Measurements from ENCODE around the gene RPGRIP1. TPM values are rescaled to one million over a fixed set of nuclear protein-coding genes. Genes with fewer than 3 reads are reported as not detected.
A peak's percentile ranks its signal among the peaks of the same experiment; 100 is the strongest.
"Not testable (repeated sequence)": the region's sequence is repeated elsewhere in the genome, so short reads cannot be mapped to it uniquely, and the experiment has no call there.

Gene RPGRIP1
- total RNA-seq, 2 donors from 2014 or later: 0.26 to 0.38 TPM

DNA sequence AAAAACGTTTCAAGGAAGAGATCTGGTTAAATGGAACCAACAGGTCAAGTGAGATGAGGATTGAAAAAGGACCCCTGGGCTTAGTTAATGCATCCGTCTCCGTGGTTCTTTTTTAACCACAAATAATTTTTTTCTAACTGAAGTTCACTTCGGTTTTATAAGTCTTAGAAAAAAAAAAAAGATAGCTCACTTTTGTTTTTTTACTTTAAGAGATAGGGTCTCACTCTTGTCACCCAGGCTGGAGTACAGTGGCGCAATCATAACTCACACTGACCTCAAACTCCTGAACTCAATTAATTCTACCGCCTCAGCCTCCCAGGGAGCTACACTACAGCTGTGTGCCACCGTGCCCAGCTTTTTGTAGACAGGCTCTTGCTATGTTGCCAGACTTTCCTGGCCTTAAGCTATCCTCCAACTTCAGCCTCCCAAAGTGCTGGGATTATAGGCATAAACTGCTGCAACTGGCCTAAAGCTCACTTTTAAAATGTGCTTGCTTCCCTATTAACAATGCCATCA, 22.4 kb upstream of the RPGRIP1 start:
- no peak for DNase-seq
- intact Hi-C loops (cut with DNase I): no loop called here
- peak; percentile 15 to 35 for ATAC-seq

DNA sequence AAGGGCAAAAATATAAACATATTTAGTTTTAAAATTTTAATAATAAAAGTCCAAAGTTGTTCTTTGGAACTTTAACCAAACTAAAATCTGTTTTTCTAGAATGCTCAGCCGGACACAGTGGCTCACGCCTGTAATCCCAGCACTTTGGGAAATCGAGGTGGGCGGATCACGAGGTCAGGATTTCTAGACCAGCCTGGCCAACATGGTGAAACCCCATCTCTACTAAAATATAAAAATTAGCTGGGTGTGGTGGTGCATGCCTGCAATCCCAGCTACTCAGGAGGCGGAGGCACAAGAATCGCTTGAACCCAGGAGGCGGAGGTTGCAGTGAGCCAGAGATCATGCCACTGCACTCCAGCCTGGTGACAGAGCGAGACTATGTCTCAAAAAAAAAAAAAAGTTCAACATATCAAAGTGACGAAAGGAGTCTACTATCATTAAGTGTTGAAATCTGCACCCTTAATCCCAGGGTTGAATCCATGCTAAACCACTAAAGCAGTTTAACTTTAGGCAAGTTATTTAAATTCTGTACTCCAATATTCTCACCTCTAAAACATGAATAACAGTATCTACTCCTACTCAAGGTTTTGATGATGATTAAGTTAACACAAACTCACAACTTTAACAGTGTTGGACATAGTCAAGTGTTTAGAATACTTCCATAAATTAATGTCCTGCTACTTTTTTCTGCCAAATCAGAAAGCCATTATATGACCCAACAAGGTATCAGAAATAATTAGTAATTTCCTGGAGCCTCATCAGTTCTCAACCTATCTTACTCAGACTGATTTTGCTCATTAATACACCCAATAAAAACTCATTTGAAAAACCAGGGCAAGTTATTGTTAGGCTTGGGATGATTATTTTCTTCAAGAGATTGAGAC, 21.6 kb upstream of the RPGRIP1 start:
- ATAC-seq: no peak
- DNase-seq: no peak
- intact Hi-C loops (cut with DNase I): no loop called here

DNA sequence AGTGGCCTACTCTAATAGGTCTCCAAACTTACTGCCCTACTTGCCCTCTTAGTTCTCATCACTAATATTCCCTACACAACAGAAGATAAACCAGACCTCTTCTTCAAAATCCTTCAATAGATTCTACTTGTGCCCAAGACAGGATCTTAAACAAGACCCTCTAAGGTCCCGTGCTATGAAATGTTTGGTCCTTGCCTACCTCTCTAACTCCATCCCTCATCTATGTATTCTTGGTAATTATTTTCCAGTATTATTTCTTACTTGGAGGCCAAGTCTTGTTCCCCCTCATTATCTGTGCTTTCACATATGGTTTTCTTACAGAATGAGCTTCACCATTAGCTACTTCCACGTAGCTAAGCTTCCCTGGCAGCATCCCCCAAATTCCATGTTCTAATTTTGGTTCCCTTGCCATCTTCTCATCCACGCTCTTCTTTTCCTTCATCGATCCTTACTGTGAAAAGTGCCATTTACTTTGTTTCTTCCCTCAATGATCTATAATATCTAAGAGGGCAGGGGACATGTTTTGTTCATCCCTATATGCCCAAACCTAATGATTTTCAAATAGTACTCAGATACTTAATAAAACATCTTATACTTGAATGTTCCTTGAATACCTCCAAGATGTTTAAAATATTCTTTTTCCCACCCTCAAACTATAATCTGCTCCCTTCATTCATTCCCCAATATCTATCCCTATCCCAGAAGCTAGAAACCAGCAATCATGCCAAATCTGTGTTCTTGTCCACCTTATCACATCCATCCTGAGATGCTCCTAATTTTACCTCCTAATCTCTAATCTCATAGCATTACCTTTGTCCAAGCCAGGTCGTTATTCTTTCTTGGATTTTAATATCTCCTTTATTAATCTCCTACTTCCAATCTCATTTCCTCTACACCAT, 20.7 kb upstream of the RPGRIP1 start:
- ATAC-seq (no peak), DNase-seq (no peak)
- intact Hi-C loops (cut with DNase I): no loop called here

DNA sequence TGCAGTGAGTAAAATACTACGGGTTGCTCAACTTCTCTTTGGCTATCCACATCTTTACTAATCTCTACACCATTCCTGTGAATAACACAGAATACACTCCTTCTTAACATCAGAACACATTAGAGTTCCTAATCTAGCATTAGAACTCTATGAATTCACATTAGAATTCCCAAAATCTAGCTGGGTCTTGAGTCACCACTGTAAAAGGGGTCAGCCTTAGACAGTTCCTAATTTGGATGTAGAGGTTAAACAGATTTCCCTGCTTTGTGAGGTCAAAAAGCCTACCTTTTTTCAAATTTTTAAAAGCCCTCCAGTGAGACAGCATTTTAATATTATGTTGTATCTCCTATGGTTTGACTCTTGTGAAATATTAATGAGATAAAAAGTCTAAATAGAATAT, 18.1 kb upstream of the RPGRIP1 start:
- no peak for ATAC-seq
- intact Hi-C loops (cut with DNase I): no loop called here

DNA sequence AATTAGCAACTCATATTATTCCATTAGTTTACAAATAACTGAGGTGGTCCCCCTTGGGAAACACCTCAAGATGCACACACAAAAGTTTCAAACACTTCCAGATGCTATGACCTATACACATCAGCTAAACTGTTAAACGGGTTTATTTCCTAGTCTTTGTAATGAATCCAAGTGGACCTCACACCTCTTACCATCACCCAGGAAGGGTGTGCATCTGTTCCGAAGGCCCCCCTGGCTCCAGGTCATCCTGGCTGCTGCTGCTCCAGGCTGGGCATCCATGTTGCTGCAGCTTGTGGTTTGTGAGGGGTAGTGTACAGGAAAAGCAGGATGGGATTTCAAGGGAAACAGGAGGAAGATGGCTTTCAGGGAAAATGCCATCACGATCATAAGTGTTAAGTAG, 17.5 kb upstream of the RPGRIP1 start:
- intact Hi-C loops (cut with DNase I): no loop called here
- DNase-seq (no peak), ATAC-seq (no peak)

More for the DNA sequence above, 18.1 kb upstream of the RPGRIP1 start:
- no peak for DNase-seq

DNA sequence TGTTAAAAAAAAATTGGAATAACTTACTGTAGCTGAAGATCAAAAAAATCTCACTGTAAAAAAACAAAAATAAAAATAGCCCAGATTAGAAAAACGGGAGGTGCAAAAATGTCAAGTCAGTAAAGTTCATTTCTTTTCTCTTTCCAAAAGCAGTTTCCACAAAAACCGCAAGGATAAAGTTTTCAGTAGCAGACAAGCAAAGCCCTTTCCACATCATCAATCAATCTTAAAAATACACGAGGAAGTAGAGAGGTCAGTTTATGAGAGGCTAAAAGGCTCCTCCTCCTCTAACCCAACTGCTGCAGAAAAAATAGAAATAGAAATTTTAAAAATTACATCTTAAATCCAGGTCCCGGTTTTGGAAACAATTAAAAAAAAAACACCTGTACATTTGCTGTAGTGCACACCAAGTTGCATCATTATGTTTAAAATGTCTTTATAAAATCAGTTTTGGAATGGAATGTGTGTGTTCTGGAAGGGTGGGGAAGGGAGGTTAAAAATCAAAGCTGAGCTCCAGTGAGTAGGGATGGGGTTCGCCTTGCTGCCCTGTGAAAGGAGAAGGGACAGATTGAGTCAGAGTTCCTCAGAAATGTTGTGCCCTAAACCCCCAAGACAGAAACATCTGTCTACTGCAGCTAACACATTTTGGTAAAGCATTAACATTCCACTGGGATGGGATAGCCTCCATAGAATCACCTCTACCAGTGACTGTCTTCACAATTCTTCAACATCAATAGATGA, 16.4 kb upstream of the RPGRIP1 start:
- intact Hi-C loops (cut with DNase I): no loop called here
- DNase-seq: no peak
- ATAC-seq: peak in 1 of 2 donors; percentile 7

DNA sequence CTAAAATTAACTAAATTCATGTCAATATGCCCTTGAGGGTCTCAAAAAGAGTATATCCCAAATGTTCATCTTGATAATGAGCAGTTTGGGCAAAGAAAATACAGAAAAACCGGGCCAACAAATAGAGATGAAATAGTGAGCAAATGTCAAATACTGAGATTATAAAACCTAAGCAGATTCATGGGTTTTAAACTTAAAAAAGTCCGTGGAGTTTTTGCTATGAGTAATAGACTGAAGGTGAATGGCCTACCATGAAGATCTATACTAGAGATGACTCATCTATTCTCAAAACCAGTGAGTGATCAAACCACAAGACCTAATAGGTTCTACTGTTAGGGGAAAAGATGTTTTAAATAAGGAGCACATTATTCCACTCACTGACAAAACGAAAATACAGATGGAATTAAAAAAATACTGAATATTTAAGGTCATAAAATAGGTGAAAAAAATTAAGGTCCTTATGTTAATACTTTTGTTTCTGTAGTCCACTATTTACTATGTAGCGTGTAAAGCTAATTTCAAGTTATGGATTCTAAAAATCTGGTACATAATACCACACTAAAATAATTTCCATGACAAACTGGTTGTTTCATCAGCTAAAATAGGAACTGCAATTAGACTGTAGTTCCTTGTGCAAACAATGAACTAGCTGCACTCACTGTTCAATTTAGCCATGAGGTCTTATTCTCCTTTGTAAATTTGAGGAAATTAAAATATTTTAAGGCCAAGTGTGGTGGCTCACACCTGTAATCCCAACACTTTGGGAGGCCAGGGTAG, 15.7 kb upstream of the RPGRIP1 start:
- ATAC-seq: peak in 1 of 2 donors; percentile 40
- intact Hi-C loops (cut with DNase I): no loop called here

DNA sequence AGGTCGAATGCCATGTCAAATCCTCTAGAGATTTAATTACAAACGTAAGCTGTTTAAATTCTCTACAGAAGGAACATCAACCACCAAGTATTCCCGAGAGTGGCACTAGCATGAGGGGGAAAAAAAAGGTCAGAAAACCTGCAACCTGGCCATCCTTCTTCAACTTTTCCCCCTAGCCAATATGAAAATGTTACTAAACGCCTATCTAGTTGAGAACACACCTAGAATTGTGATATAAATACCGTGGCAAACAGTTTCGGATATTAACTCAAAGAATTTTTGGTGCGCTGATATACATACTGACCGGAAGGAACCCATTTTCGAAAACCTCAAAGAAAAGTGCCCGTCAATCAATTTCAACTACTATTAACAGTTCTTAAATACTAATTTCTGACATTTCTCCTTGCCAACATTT, 12.4 kb upstream of the RPGRIP1 start:
- ATAC-seq: no peak
- intact Hi-C loops (cut with DNase I): loop anchor here in 1 of 2 donors (5.0 kb wide), 1 partner anchor 35 kb away; no protein-coding TSS in a partner anchor

More for the DNA sequence above, 15.7 kb upstream of the RPGRIP1 start:
- no peak for DNase-seq

DNA sequence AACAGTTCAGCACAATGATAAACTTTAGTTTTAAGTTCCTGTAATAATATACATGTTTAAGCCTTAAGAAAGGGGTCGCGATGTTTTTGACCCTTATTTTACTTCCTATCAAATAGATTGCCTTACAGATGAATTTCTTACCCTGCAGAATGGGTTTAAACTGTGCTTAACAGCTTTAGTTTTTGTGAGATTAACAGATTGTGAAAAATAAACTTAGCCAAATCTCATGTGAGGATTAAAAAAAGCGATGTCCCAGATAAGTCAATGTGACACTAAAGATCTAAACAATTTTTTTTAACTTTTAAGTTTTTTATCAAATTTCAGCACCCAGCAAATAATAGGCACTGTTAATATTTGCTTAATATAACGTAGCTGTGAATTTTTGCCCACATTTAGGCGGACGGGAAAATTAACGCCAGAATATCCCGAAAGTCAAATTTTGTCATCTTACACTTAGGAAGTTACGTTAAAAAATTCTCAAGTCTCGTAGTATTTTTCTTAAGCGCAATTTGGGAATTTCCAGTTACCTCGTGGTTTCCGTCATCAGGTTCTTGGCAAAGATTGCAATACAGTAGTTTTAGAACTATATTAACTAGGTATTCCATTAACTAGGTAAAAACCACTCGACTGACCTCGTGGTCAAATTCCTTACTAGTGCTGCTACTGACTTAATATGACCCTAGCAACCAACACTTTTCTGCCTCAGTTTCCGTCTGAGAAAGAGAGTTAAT, 11.8 kb upstream of the RPGRIP1 start:
- no peak for ATAC-seq
- no peak for DNase-seq
- intact Hi-C loops (cut with DNase I): loop anchor here in 1 of 2 donors (5.0 kb wide), 1 partner anchor 36 kb away; no protein-coding TSS in a partner anchor

More for the DNA sequence above, 12.4 kb upstream of the RPGRIP1 start:
- no peak for DNase-seq

DNA sequence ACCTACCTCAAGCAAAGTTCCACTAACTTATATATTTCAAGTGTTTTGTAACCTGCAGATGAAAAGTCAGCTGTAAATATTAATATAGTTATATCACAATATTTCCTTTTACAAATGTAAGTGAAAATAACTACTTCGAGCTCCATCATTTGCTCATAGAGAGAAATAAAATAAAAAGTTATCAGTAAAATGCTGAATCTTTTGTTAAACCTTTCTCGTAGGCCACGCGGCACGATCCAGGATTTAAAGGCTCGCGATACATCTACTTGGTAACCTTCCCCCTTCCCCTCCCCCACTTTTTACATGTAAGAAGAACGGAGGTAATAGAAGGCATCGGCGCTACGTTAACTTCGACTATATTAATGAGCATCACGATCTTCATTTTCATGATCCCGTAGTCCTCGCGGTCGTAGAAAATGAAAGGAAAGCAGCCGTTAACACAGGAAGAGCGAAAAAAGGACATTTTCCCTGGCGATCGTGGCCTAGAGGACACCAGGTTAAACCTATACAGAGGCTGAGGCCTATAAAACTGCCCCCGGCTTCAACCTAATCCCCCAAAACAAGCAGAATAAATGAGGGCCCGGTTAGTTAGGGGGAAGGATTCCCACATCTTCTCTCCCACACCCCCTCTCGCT, 11.1 kb upstream of the RPGRIP1 start:
- peak in 1 of 2 donors; percentile 8 for ATAC-seq
- intact Hi-C loops (cut with DNase I): loop anchor here in 1 of 2 donors (5.0 kb wide), 1 partner anchor 36 kb away; no protein-coding TSS in a partner anchor

DNA sequence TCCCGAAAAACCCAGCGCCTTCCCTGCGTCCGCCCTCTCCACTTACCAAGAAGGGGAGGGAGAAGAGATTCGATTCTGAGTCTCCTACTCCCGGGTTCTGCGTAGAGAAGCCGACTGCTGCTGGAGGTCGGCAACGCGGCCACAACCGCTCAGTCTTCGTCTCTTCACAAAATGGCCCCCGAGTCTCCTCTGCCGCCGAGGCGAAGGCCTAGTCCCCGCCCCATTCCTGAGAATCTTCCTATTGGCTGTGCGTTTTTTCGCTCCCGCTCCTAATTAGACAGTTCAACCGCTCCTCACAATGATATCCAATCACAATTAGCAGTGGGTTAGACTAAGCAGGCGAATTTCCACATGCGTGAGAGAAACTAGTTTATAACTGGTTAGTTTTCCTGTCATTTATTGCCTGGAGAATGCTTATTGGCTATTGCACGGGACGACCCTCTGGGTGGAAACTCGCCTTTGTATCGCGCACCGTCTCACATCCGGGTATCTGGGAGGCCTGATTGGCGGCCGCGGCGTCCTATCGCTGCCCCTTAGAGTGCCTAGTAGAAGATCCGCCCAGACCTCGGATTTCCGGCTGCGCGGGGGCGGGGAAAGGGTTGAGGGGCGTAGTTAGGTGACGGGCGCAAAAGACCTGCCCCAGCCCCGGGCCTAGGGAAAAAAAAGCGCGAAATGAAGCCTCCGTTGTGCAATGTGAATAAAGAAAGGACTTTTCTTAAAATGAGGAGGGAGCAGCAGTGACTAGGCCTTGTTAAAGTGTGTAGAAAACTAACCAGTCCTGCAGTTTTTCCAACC, 10.4 kb upstream of the RPGRIP1 start, which contains the start of gene HNRNPC:
TSS of gene HNRNPC (minus strand) at position 191 of the 795 bp plus-strand sequence. CDS start 35,249 bp downstream, outside the sequence.
- peak; percentile 98 for ATAC-seq
- peak; percentile 99 for DNase-seq
- intact Hi-C loops (cut with DNase I): loop anchor here in 1 of 2 donors (5.0 kb wide), 1 partner anchor 37 kb away; no protein-coding TSS in a partner anchor

More for the DNA sequence above, 11.1 kb upstream of the RPGRIP1 start:
- DNase-seq: no peak

DNA sequence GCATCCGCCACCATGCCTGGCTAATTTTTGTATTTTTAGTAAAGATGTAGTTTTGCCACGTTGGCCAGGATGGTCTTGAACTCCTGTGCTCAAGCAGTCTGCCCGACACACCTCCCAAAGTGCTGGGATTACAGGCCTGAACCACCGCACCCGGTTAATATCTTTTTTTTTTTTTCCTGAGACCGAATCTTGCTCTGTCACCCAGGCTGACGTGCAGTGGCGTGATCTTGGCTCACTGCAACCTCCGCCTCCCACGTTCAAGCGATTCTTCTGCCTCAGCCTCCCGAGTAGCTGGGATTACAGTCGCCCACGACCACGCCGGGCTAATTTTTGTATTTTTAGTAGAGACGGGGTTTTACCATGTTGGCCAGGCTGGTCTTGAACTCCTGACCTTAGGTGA, 7.2 kb upstream of the RPGRIP1 start:
- ATAC-seq; intact Hi-C loops (cut with DNase I); DNase-seq: not testable (repeated sequence)

DNA sequence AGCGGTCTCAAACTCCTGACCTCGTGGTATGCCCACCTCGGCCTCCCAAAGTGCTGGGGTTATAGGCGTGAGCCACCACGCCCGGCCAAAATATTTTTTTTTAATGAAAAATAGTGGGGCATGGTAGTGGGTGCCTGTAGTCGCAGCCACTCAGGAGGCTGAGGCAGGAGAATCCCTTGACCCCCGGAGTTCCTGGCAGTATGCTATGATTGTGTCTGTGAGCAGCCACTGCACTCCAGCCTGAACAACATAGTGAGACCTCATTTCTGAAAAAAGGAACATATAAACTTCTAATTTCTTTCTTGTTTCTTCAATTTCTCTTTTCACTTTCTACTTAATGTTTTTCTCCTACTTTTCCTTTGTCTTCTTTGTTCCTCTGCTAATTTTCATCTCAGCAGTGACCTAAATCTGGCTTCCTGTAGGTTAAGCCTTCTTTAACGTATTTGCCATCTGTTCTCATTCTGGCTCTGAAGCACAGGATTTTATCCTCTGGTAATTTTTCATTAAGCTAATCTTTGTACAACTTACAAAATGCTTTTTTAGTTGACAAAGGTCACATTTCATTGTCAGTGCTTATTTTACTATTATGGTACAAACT, 4.5 kb upstream of the RPGRIP1 start:
- no peak for DNase-seq
- intact Hi-C loops (cut with DNase I): no loop called here
- no peak for ATAC-seq

DNA sequence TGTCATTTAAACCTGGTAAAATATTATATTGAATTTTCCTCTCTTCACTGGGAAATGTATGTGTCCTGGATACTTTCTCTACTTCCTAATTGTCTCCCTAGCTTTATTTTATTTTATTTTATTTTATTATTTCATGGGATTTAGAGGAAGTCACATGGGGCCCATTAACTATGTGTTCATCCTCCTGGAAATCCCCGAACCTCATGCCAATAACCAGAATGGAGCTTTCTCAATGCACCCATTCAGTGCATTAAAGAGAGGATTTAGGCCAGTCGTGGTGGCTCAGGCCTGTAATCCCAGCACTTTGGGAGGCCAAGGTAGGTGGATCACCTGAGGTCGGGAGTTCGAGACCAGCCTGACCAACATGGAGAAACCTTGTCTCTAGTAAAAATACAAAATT, 1.3 kb upstream of the RPGRIP1 start:
- ATAC-seq (no peak), DNase-seq (no peak)
- intact Hi-C loops (cut with DNase I): no loop called here

DNA sequence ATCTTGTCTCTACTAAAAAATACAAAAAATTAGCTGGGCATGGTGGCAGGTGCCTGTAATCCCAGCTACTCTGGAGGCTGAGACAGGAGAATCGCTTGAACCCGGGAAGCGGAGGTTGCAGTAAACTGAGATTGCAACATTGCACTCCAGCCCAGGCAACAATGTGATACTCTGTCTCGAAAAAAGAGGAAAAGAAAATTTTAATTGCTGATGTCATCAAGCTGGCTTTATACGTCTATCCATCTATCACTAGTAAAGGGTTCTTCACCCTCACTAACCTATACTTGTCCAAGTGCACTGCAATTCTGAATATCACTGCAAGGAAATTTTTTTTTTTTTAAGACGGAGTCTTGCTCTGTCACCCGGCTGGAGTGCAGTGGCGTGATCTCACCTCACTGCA, 2.0 kb downstream of the RPGRIP1 start:
- DNase-seq; intact Hi-C loops (cut with DNase I); ATAC-seq: not testable (repeated sequence)

All from left cardiac atrium (tissue), 4 donors.